Stimulated activated CD4-positive, alpha-beta T cell treated with anti-CD3 and anti-CD28 coated beads, Interleukin-4, amount 100 ng/mL, for 1 hour (primary cell): Measurements from ENCODE around the gene S100A6.

ENCODE experiments used
- DNase-seq: peaks from one replicate; pipeline ENCODE4 v3.0.0-alpha.2; 2020

Gene S100A6

GRCh38 chr1:153544453-153545066 is 8.8 kb upstream of the S100A6 start:
- DNase-seq = no peak

GRCh38 chr1:153543736-153544135 is 7.9 kb upstream of the S100A6 start:
- no peak for DNase-seq

- DNase-seq = no peak
These were observed 7.3 kb upstream of the S100A6 start for GRCh38 chr1:153542956-153543711.

- no peak for DNase-seq
These were observed 6.1 kb upstream of the S100A6 start for GRCh38 chr1:153541641-153542590.

GRCh38 chr1:153540394-153541361 is 4.9 kb upstream of the S100A6 start, which contains the start of gene S100A5:
Gene S100A5, minus strand, starts transcription at chr1:153540934. Its CDS starts 743 bp downstream, at chr1:153540191.
- peak; percentile 31 for DNase-seq

- no peak for DNase-seq
These were observed 3.8 kb upstream of the S100A6 start for GRCh38 chr1:153539395-153540093.

GRCh38 chr1:153538315-153538821 is 2.6 kb upstream of the S100A6 start:
- no peak for DNase-seq

GRCh38 chr1:153537376-153537730 is 1.6 kb upstream of the S100A6 start:
- no peak for DNase-seq

- no peak for DNase-seq
These were observed 1.0 kb upstream of the S100A6 start for GRCh38 chr1:153536671-153537375.

- DNase-seq = peak; percentile 79
These were observed 350 bp upstream of the S100A6 start for GRCh38 chr1:153536012-153536670.

- no peak for DNase-seq
These were observed 908 bp downstream of the S100A6 start for GRCh38 chr1:153534925-153535241.

GRCh38 chr1:153534226-153534924 is 1.4 kb downstream of the S100A6 start:
- no peak for DNase-seq

- no peak for DNase-seq
These were observed 2.0 kb downstream of the S100A6 start for GRCh38 chr1:153533689-153534201.

GRCh38 chr1:153532769-153533599 is 2.8 kb downstream of the S100A6 start:
- DNase-seq = peak; percentile 78

- DNase-seq = peak; percentile 22
These were observed 3.6 kb downstream of the S100A6 start for GRCh38 chr1:153532181-153532580.

GRCh38 chr1:153531638-153532037 is 4.2 kb downstream of the S100A6 start:
- DNase-seq = no peak

- DNase-seq = no peak
These were observed 8.1 kb downstream of the S100A6 start for GRCh38 chr1:153527683-153528040.

GRCh38 chr1:153527023-153527682 is 8.6 kb downstream of the S100A6 start:
- no peak for DNase-seq
